HepG2 (cell line): Measurements from ENCODE around the gene AP3B1.

Experiments used
- ATF3 ChIP-seq: sonication (generic); formaldehyde crosslinking; IDR thresholded peaks from 2 replicates; pipeline ENCODE4 v1.4.0; 2020; ENCODE audit warnings: missing genetic modification reagents
- MAZ ChIP-seq, 2 experiments: sonication (generic) in 1 of 2; formaldehyde crosslinking in 1 of 2; IDR thresholded peaks; 2 replicates each; pipeline versions ENCODE4 v1.5.0 to v1.6.1; 2012 to 2020; ENCODE audit warnings: low read depth in 2 of 2, mild to moderate bottlenecking in 2 of 2, borderline replicate concordance in 1 of 2, improper control_type of control experiment in 1 of 2, low read length in 1 of 2, missing genetic modification reagents in 1 of 2, moderate library complexity in 1 of 2
- SP4 ChIP-seq: sonication (generic); formaldehyde crosslinking; IDR thresholded peaks from 2 replicates; pipeline ENCODE4 v1.8.1; 2023; ENCODE audit warnings: mild to moderate bottlenecking, missing genetic modification reagents
- ZBTB43 ChIP-seq: sonication (generic); formaldehyde crosslinking; conservative IDR thresholded peaks from 2 replicates; pipeline ENCODE4 v1.4.0; 2020; ENCODE audit warnings: missing genetic modification reagents
- ZFP37 ChIP-seq: sonication (generic); formaldehyde crosslinking; IDR thresholded peaks from 2 replicates; pipeline ENCODE4 v1.4.0; 2020; ENCODE audit warnings: missing genetic modification reagents, borderline replicate concordance

DNA sequence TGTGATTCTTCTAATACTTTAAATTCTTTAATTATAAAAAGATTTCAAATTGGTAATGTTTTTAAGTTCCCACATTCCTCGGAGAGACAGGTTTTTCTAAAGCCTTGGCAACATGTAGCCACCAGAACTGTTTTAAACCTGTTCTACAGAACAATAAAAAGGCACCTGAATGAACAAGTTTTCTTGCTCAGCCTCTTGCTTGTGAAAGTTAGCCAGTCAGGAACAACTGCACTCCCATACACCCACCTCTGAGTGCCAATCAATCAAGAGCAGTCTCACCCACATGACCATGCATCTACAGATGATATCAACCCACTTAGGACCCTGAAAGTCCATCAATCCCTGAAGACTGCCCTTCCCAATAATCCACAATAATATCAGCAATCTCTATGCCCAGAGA, 62.3 kb downstream of the AP3B1 start:
- TF ChIP-seq ATF3 (CRISPR knock-in tag): no peak
- no peak for TF ChIP-seq ZBTB43 (CRISPR knock-in tag)
- TF ChIP-seq MAZ (IDR thresholded peaks at IDR 0.05; ENCODE audit: borderline replicate concordance, low read depth, low read length): no peak
- no peak for TF ChIP-seq MAZ (CRISPR knock-in tag; IDR thresholded peaks at IDR 0.05; ENCODE audit: low read depth)
- no peak for TF ChIP-seq ZFP37 (CRISPR knock-in tag)
- TF ChIP-seq SP4: no peak
